Muscle of arm (tissue), 12 donors: ENCODE results near the gene PDK2. TPM values are rescaled to one million over a fixed set of nuclear protein-coding genes. Genes with fewer than 3 reads are reported as not detected.

Experiments
- DNase-seq: peaks from one replicate; pipeline ENCODE4 v3.0.0-alpha.2; 2013
- polyA plus RNA-seq, 12 donors: library from polyadenylated mRNA; unstranded; fragments of 120-200 nt; gene quantifications; one replicate each; pipeline ENCODE4 v1.2.1, GENCODE V29; 2013; ENCODE audit not compliant: insufficient read length in 12 of 12

Gene PDK2
- polyA plus RNA-seq, 12 donors: 43.9 to 100 (median 57.3) TPM; not detected in 1

- no peak for DNase-seq
Measured at GRCh38 chr17:50075446-50076032, 19.6 kb upstream of the PDK2 start.

- no peak for DNase-seq
Measured at GRCh38 chr17:50076221-50076590, 18.9 kb upstream of the PDK2 start.

DNA sequence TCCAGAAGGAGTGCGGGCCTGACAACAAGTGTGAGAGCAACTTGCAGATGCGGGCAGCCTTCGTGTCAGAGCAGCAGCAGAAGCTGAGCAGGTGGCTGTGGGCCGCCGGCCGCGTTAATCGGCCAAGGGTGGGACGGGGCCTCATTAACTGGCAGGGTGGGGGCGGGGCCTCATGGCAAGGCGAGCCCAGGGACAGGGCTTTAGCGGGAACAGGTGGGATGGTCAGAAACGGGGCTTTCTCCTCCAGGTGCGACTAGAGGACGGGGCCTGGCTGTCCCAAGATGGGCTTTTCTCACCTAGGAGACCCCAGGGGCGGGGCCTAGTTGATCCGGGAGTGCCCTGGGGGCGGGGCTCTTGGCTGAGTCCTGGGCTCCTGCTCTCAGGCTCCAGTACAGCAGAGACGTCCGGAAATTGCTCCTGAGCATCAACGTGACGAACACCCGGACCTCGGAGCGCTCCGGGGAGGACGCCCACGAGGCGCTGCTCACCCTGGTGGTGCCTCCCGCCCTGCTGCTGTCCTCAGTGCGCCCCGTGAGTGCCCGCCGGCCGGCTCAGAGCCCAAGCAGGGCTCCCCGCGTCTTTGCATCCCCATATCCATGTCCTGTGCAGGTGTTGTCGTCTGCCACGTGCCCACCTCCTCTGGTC is 18.4 kb upstream of the PDK2 start:
- DNase-seq: no peak

DNA sequence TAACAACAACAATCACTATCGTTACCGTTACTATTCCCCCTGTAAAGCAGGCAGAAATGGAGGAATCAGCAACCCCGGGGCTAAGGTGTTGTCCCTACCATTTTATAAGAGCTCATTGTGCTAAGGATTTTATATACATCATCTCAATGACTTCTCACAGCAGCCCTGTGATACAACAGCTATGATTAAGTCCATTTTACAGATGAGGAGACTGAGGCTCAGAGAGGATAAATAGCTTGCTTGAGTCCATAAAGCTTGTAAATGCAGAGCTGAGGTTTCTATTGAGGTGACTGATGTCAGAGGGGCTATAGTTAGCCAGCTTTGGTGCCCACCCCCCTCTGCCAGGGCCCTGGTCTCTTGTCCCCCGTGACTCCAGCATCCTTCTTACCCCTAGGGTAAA is 16.7 kb upstream of the PDK2 start:
- no peak for DNase-seq

GRCh38 chr17:50079334-50080095 is 15.6 kb upstream of the PDK2 start:
- no peak for DNase-seq

DNA sequence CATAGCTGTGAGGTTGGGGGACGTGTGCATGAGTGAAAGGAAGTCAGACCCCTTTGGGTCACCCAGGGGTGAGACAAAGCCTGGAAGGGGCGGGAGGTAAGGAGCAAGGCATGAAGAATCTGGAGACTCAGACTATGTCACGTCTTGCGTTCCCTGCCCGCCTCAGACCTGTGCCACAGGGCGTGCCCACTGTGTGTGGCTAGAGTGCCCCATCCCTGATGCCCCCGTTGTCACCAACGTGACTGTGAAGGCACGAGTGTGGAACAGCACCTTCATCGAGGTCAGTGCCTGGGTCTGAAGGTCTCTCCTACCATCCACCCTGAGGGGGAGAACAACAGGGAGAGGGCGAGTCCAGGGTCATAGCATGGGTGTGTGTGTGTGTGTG is 15.1 kb upstream of the PDK2 start:
- DNase-seq: no peak

- DNase-seq: no peak
Measured at GRCh38 chr17:50080827-50081226, 14.3 kb upstream of the PDK2 start.

DNA sequence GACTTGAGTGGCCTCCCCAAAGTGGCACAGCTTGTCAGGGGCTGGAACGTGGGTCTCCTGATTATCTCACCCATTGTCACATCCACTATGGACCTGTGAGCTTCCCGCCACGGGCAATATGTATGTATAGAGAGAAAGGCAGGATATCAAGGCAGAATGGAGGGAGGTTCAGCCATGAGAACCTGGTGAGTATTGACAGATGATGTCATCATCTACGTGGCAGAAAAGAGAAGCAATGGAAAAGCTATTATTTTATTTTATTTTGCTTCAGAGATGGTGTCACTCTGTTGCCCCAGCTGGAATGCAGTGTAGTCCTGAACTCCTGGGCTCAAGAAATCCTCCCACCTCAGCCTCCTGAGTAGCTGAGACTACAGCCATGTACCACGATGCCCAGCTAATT is 13.4 kb upstream of the PDK2 start:
- no peak for DNase-seq

DNA sequence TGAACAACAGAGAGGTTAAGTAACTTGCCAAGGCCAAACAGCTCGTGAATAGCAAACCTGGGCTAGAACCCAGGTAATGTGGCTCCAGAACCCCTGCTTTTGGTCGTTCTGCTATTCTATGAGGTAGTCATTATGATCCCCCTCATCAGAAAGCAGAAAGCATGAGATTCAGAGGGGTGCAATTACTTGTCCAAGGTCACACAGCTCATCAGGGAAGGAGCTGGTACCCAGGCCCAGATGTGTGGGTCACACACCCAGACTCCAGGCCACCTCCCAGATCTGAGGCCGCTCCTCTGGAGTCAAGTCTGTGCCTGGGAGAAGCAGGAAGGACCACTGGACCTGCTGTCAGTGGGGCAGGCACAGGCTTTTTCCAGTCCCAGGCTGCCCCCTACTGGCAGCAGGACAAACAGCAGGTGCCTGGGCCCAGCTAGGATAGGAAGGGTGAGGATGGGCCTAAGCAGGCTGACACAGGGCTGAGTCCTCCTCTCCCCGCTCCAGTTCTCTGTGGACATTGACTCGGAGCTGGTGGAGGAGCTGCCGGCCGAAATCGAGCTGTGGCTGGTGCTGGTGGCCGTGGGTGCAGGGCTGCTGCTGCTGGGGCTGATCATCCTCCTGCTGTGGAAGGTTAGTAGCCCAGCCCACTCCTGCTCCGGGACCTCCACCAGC is 7.8 kb upstream of the PDK2 start:
- DNase-seq: peak; percentile 74

- DNase-seq: no peak
Measured at GRCh38 chr17:50087912-50088405, 7.2 kb upstream of the PDK2 start.

GRCh38 chr17:50088952-50089825 is 6.0 kb upstream of the PDK2 start:
- DNase-seq: no peak

- no peak for DNase-seq
Measured at GRCh38 chr17:50090071-50090470, 5.1 kb upstream of the PDK2 start.

DNA sequence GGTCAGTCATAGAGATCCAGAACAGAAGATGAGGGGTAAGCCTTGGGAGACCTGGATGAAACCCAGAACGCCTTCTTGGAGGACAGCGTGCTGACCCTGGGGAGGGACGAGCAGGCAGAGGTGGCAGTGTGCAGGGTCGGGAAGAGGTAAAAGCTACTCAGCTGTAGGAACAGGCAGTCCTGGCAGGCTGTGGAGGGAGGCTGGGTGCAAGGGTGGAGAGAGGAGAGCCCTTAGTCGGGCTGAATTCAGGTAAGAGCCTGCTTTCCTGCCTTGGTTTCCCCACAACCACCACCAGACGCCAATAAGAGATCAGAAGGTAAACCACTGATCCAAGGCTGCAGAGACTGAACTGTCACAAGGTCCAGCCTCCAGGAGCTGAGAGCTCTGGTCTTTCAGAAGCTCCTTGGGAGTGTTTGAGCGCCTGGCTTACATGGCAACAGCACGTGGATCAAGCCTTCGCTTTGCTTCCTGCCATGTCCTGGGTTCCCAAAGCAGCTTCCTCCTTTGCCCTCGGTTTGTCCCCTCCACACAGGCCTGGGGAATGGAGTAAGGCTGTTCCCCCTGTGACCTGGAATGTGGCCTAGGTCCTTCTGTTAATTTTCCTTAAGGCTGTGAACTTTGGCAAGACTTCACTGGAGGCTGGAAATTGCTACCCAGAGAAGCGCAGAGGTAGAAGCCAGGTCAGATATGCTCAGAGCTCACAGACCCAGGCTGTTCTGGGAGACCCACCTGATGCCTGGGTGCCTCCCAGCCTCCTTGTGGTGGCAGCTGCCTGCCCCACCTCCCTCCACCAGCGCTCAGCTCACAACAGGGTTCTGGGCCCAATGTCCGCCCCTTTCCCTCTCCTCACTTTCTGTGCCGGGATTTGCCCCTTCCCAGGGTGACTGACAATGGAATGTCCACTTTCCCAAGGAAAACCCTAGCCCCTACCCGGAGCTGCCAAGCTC is 3.9 kb upstream of the PDK2 start:
- DNase-seq: no peak

GRCh38 chr17:50091918-50092285 is 3.2 kb upstream of the PDK2 start:
- DNase-seq: no peak

DNA sequence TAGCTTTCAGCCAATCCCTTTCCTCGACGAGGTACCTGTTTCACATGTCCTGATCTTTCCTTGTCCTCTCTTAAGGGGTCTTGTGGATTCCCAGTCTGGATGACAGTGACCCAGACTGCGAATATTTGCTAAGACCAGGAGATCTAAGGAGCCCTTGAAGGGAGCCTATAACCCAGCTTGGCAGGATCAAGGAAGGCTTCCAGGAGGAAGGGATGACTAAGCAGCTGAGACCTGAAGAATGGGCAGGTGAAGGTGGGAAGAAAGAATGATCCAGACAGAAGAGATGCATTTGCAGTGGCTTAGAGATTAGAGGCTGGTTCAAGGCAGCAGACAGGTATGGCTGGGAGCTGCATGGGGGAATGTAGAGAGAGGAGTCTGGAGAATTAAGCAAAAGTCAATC is 1.9 kb upstream of the PDK2 start:
- DNase-seq: no peak

- no peak for DNase-seq
Measured at GRCh38 chr17:50093807-50094206, 1.3 kb upstream of the PDK2 start.

DNA sequence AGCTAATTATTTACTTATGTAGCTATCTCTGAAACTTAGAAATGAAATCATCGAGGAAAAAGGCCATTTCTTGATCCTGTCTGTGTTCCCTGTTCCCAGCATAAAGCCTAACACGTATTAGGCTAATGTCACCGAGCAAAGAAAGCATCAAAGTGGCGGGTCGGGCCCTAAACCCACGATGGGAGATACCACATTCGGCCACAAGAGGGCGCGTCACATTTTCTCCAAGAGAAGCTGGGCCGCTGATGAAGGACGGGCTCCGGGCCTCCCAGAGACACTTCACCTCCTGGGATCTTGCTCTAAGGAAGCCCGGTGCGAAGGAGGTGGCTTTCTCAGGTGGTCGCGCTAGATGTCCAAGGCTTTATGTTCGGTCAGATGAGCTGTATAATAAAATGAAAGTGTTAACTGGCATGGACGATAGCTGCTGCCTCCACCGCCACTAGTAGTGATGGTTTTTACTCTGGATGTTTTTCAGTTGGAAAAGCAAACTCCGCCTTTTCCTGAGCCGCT is 853 bp upstream of the PDK2 start:
- peak; percentile 94 for DNase-seq

DNA sequence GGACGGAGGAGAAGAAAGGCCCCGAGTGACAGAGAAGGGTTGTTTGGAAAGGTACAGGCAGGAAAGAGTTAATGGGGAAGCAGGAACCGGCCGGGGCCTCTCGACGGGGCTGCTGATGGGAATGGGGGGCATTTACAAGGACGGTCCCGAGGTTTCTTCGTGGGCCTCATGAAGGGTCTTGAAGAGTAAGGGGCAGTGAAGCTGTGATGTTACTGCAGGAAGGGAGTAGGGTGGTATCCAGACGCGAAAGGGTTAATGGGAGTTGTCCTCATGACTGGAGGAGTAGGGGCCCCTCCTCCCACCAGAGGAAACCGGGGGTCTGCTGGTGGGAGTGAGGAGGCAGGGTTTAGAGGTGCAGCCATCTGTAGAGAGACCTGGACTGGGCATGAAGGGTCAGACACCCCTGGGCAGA is 481 bp downstream of the PDK2 start:
- DNase-seq: no peak

GRCh38 chr17:50096092-50096491 is 941 bp downstream of the PDK2 start:
- DNase-seq: no peak

- DNase-seq: no peak
Measured at GRCh38 chr17:50096758-50097157, 1.6 kb downstream of the PDK2 start.
